Hepatocyte (in vitro differentiated cells): ENCODE measurements around the gene FKBP7. TPM values are rescaled to one million over a fixed set of nuclear protein-coding genes. Genes with fewer than 3 reads are reported as not detected.

ENCODE experiments used
- DNase-seq: peaks from one replicate; pipeline ENCODE4 v3.0.0-alpha.2; 2016; ENCODE audit warnings: low spot score
- H2AFZ ChIP-seq: fragments of 200-600 bp; sonication (generic); 2 replicates; pipeline ENCODE4 v1.6.0; 2016; ENCODE audit warnings: antibody characterized with exemption, mild to moderate bottlenecking
- H3K27ac ChIP-seq: fragments of 200-600 bp; sonication (generic); 2 replicates; pipeline ENCODE4 v1.5.1; 2016; ENCODE audit warnings: mild to moderate bottlenecking
- H3K27me3 ChIP-seq: fragments of 200-600 bp; sonication (generic); 2 replicates; pipeline ENCODE4 v1.6.1; 2016
- H3K36me3 ChIP-seq: fragments of 200-600 bp; sonication (generic); replicated peaks from 2 replicates; pipeline ENCODE4 v1.5.1; 2016; ENCODE audit warnings: low read depth; ENCODE audit not compliant: insufficient read depth
- H3K4me1 ChIP-seq: fragments of 200-600 bp; sonication (generic); 2 replicates; pipeline ENCODE4 v1.5.1; 2016; ENCODE audit warnings: mild to moderate bottlenecking, moderate library complexity; ENCODE audit not compliant: insufficient read depth
- H3K4me2 ChIP-seq: fragments of 200-600 bp; sonication (generic); 2 replicates; pipeline ENCODE4 v1.6.0; 2016
- H3K4me3 ChIP-seq: fragments of 200-600 bp; sonication (generic); 2 replicates; pipeline ENCODE4 v1.5.1; 2016; ENCODE audit warnings: mild to moderate bottlenecking
- H3K79me2 ChIP-seq: fragments of 200-600 bp; sonication (generic); 2 replicates; pipeline ENCODE4 v1.6.0; 2017; ENCODE audit warnings: mild to moderate bottlenecking
- H3K9me2 ChIP-seq: fragments of 200-600 bp; sonication (generic); replicated peaks from 2 replicates; pipeline ENCODE4 v1.6.0; 2017; ENCODE audit warnings: mild to moderate bottlenecking; ENCODE audit not compliant: insufficient read depth
- H3K9me3 ChIP-seq: fragments of 200-600 bp; sonication (generic); 2 replicates; pipeline ENCODE4 v1.5.1; 2016; ENCODE audit warnings: low read depth, mild to moderate bottlenecking
- H4K20me1 ChIP-seq: fragments of 200-600 bp; sonication (generic); 2 replicates; pipeline ENCODE4 v1.6.0; 2016; ENCODE audit warnings: mild to moderate bottlenecking; ENCODE audit not compliant: insufficient read depth, poor library complexity, severe bottlenecking
- CTCF ChIP-seq: fragments of 200-600 bp; sonication (generic); IDR thresholded peaks from 2 replicates; pipeline ENCODE4 v1.5.1; 2016; ENCODE audit warnings: antibody characterized with exemption, mild to moderate bottlenecking; ENCODE audit not compliant: poor library complexity
- EZH2 ChIP-seq: fragments of 200-600 bp; sonication (generic); IDR thresholded peaks from 2 replicates; pipeline ENCODE4 v1.6.1; 2016; ENCODE audit warnings: antibody characterized with exemption, mild to moderate bottlenecking, borderline replicate concordance
- EZH2phosphoT487 ChIP-seq: fragments of 200-600 bp; sonication (generic); IDR thresholded peaks from one replicate; pipeline ENCODE4 v1.6.1; 2018; ENCODE audit warnings: antibody characterized with exemption, mild to moderate bottlenecking, low read depth, moderate library complexity; ENCODE audit not compliant: unreplicated experiment, severe bottlenecking
- WGBS: methylation state at CpG from one replicate; pipeline ENCODE4 v1.1.6; 2016; ENCODE audit warnings: low lambda C conversion rate; ENCODE audit errors: missing lambda C conversion rate; 5-methylcytosine and 5-hydroxymethylcytosine counted together
- polyA plus RNA-seq: library from polyadenylated mRNA; unstranded; fragments of >200 nt; fragmentation: Nextera tagmentation; extraction: Ambion mirVana; gene quantifications from 2 replicates; pipeline ENCODE4 v1.2.1, GENCODE V29; 2016
- total RNA-seq: library from RNA; depleted of rRNA; stranded (reverse); fragments of >200 nt; gene quantifications from 2 replicates; pipeline ENCODE4 v1.2.3, GENCODE V29; 2014

FKBP7 gene
- total and polyA plus RNA-seq, 2 experiments from 2014 or later = 45.4 to 93.9 TPM

GRCh38 chr2:178450524-178450773 lies 28.0 kb downstream of the FKBP7 start:
- H2AFZ ChIP-seq = peak overlapping the region; percentile 55
- H3K36me3 ChIP-seq = no peaks in the 10 kb centered on the region
- whole genome bisulfite sequencing = under 1% methylated on average over 21 of the region's 25 CpGs
- H3K9me3 ChIP-seq = no peaks in the 10 kb centered on the region
- H4K20me1 ChIP-seq = peaks cover 21% of the 10 kb centered on the region
- peaks cover 39% of the 10 kb centered on the region for H3K79me2 ChIP-seq
- H3K27me3 ChIP-seq = no peaks in the 10 kb centered on the region
- H3K9me2 ChIP-seq = no peaks in the 10 kb centered on the region
- no peak for DNase-seq
- peak overlapping the region; percentile 99 for H3K27ac ChIP-seq
- peak overlapping the region; percentile 92 for H3K4me2 ChIP-seq
- peaks cover 16% of the 10 kb centered on the region for H3K4me1 ChIP-seq
- TF ChIP-seq CTCF (no peak), EZH2 (no peak), EZH2phosphoT487 (no peak)
- peak overlapping the region; percentile 66 for H3K4me3 ChIP-seq

- Histone ChIP-seq H2AFZ (peak overlapping the region; percentile 55), H3K4me3 (peak overlapping the region; percentile 66), H4K20me1 (peaks cover 21% of the 10 kb centered on the region), H3K27ac (peak overlapping the region; percentile 99), H3K4me2 (peak overlapping the region; percentile 92), H3K36me3 (no peaks in the 10 kb centered on the region), H3K9me3 (no peaks in the 10 kb centered on the region), H3K27me3 (no peaks in the 10 kb centered on the region), H3K79me2 (peaks cover 39% of the 10 kb centered on the region), H3K9me2 (no peaks in the 10 kb centered on the region), H3K4me1 (peaks cover 16% of the 10 kb centered on the region)
- 13% methylated on average over 18 of the region's 18 CpGs for WGBS
- peak; percentile 37 for DNase-seq
- TF ChIP-seq CTCF = no peak
- no peak for TF ChIP-seq EZH2phosphoT487
- no peak for TF ChIP-seq EZH2
Measured at GRCh38 chr2:178449700-178450523, 28.5 kb downstream of the FKBP7 start.

GRCh38 chr2:178448968-178449661 lies 29.3 kb downstream of the FKBP7 start:
- H3K27ac ChIP-seq = peak overlapping the region; percentile 99
- peaks cover 21% of the 10 kb centered on the region for H4K20me1 ChIP-seq
- WGBS = 79% methylated on average over 4 of the region's 4 CpGs
- no peaks in the 10 kb centered on the region for H3K9me3 ChIP-seq
- peaks cover 39% of the 10 kb centered on the region for H3K79me2 ChIP-seq
- no peak for DNase-seq
- no peak overlapping the region for H2AFZ ChIP-seq
- no peaks in the 10 kb centered on the region for H3K9me2 ChIP-seq
- H3K4me2 ChIP-seq = peak overlapping the region; percentile 92
- peak overlapping the region; percentile 66 for H3K4me3 ChIP-seq
- no peaks in the 10 kb centered on the region for H3K36me3 ChIP-seq
- peaks cover 16% of the 10 kb centered on the region for H3K4me1 ChIP-seq
- TF ChIP-seq EZH2phosphoT487 (no peak), CTCF (no peak), EZH2 (no peak)
- no peaks in the 10 kb centered on the region for H3K27me3 ChIP-seq
